ENCODE measurements around the gene ANGPTL2.

Gene ANGPTL2

DNA sequence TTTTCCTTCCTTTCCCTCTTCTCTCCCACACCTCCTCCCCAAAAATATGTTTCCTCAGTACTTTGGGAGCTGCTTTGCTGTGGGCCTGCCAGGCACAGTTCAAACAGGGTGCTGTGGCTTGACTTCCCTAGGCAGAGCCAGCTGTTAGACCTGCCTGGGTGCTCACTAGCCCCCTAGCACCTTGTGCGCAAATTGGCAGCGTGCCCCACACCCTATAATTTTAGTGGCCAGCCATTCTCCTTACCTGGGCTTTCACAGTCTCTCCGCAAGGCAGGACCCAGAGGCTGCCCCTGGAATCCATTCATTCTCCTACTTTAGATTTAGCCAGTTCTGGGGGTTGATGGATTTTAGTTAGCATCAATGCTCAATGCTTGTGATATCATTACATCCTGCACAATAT, 72.3 kb downstream of the ANGPTL2 start:
- no peaks in the 10 kb centered on the region for H3K9me3 ChIP-seq (replicated peaks; ENCODE audit: insufficient read depth, low read length)
- no peak overlapping the region for H2AFZ ChIP-seq (ENCODE audit: low read length)
- no peak for TF ChIP-seq EZH2phosphoT487 (IDR thresholded peaks at IDR 0.05; ENCODE audit: low read length)
- TF ChIP-seq EZH2 (optimal IDR thresholded peaks at IDR 0.05; ENCODE audit: low read depth, low read length): no peak
- TF ChIP-seq, protein P1, sequence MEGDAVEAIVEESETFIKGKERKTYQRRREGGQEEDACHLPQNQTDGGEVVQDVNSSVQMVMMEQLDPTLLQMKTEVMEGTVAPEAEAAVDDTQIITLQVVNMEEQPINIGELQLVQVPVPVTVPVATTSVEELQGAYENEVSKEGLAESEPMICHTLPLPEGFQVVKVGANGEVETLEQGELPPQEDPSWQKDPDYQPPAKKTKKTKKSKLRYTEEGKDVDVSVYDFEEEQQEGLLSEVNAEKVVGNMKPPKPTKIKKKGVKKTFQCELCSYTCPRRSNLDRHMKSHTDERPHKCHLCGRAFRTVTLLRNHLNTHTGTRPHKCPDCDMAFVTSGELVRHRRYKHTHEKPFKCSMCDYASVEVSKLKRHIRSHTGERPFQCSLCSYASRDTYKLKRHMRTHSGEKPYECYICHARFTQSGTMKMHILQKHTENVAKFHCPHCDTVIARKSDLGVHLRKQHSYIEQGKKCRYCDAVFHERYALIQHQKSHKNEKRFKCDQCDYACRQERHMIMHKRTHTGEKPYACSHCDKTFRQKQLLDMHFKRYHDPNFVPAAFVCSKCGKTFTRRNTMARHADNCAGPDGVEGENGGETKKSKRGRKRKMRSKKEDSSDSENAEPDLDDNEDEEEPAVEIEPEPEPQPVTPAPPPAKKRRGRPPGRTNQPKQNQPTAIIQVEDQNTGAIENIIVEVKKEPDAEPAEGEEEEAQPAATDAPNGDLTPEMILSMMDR (IDR thresholded peaks at IDR 0.05; ENCODE audit: low read length): no peak
- H3K27ac ChIP-seq (ENCODE audit: low read length): no peak overlapping the region
- H4K20me1 ChIP-seq (ENCODE audit: insufficient read depth, low read length): no peaks in the 10 kb centered on the region
- H3K4me1 ChIP-seq (ENCODE audit: low read length): peaks cover 35% of the 10 kb centered on the region
- no peak overlapping the region for H3K4me3 ChIP-seq (ENCODE audit: low read length)
- H3K79me2 ChIP-seq (ENCODE audit: low read length): no peaks in the 10 kb centered on the region
- H3K27me3 ChIP-seq (replicated peaks; ENCODE audit: insufficient read depth, low read length): no peaks in the 10 kb centered on the region
- no peak overlapping the region for H3K4me2 ChIP-seq (ENCODE audit: low read depth, low read length)
- no peak overlapping the region for H3K9ac ChIP-seq (ENCODE audit: low read length)
- peaks cover 3% of the 10 kb centered on the region; the same call in 1 of the 2 replicates for H3F3A ChIP-seq (ENCODE audit: insufficient read depth, low read length)
- DNase-seq: no peak
- H3K36me3 ChIP-seq (replicated peaks; ENCODE audit: insufficient read depth, low read length): no peaks in the 10 kb centered on the region
- H3K9me2 ChIP-seq (replicated peaks; ENCODE audit: insufficient read depth, low read length): no peaks in the 10 kb centered on the region

DNA sequence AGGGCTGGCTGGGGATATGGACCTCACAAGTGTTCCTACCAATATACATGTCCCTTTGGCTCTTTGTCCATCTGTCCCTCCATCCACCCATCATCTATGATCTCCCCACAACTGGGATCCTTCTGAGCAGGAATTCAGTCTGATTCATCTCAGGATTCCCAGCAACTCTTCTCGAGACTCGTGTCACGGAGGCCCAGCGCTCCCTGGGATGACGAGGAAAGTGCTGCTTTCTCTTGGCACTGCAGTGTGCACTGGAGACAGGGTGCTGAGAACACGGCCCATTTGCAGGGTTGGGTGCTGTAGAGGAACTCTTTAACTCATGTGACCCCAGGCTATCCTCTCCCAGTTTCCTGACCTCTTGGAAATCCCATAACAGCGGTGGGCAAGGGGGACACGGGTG, 72.9 kb downstream of the ANGPTL2 start:
- H3K4me2 ChIP-seq (ENCODE audit: low read depth, low read length): peak overlapping the region; percentile 64
- no peaks in the 10 kb centered on the region for H4K20me1 ChIP-seq (ENCODE audit: insufficient read depth, low read length)
- H3K4me3 ChIP-seq (ENCODE audit: low read length): no peak overlapping the region
- no peaks in the 10 kb centered on the region for H3K79me2 ChIP-seq (ENCODE audit: low read length)
- H3K27ac ChIP-seq (ENCODE audit: low read length): peak overlapping the region; percentile 52; the same call in 1 of the 2 replicates
- H3F3A ChIP-seq (ENCODE audit: insufficient read depth, low read length): peaks cover 3% of the 10 kb centered on the region; the same call in 1 of the 2 replicates
- TF ChIP-seq EZH2phosphoT487 (IDR thresholded peaks at IDR 0.05; ENCODE audit: low read length) (no peak), EZH2 (optimal IDR thresholded peaks at IDR 0.05; ENCODE audit: low read depth, low read length) (no peak)
- TF ChIP-seq, protein P1 (IDR thresholded peaks at IDR 0.05; ENCODE audit: low read length): no peak
- no peak overlapping the region for H3K9ac ChIP-seq (ENCODE audit: low read length)
- H3K36me3 ChIP-seq (replicated peaks; ENCODE audit: insufficient read depth, low read length): no peaks in the 10 kb centered on the region
- peaks cover 35% of the 10 kb centered on the region for H3K4me1 ChIP-seq (ENCODE audit: low read length)
- no peak overlapping the region for H2AFZ ChIP-seq (ENCODE audit: low read length)
- no peak for DNase-seq
- H3K9me3 ChIP-seq (replicated peaks; ENCODE audit: insufficient read depth, low read length): no peaks in the 10 kb centered on the region
- no peaks in the 10 kb centered on the region for H3K27me3 ChIP-seq (replicated peaks; ENCODE audit: insufficient read depth, low read length)
- no peaks in the 10 kb centered on the region for H3K9me2 ChIP-seq (replicated peaks; ENCODE audit: insufficient read depth, low read length)

DNA sequence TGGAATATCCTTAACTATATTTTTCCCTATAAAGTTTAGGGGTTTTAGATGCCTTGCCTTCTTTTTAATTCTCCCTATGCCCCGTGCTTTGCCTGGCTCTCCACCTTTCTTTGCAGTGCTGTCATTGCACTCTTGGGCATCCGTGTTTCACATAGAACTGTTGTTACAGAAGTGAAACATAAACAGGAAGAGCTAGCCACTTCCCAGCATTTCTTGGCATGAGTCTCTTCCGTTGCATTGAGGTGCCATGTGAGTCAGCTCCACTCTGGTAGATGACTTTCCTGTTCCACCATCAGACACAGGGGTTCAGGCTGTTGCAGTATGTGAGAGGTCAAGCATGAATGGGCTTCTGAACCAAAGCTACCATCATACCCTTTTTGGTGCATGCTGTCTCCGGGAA, 73.4 kb downstream of the ANGPTL2 start:
- peak overlapping the region; percentile 64 for H3K4me2 ChIP-seq (ENCODE audit: low read depth, low read length)
- H3K9me3 ChIP-seq (replicated peaks; ENCODE audit: insufficient read depth, low read length): no peaks in the 10 kb centered on the region
- H3K36me3 ChIP-seq (replicated peaks; ENCODE audit: insufficient read depth, low read length): no peaks in the 10 kb centered on the region
- peaks cover 3% of the 10 kb centered on the region; the same call in 1 of the 2 replicates for H3F3A ChIP-seq (ENCODE audit: insufficient read depth, low read length)
- H3K27me3 ChIP-seq (replicated peaks; ENCODE audit: insufficient read depth, low read length): no peaks in the 10 kb centered on the region
- H3K27ac ChIP-seq (ENCODE audit: low read length): peak overlapping the region; percentile 52; the same call in 1 of the 2 replicates
- no peaks in the 10 kb centered on the region for H3K79me2 ChIP-seq (ENCODE audit: low read length)
- H3K9me2 ChIP-seq (replicated peaks; ENCODE audit: insufficient read depth, low read length): no peaks in the 10 kb centered on the region
- H4K20me1 ChIP-seq (ENCODE audit: insufficient read depth, low read length): no peaks in the 10 kb centered on the region
- H2AFZ ChIP-seq (ENCODE audit: low read length): peak overlapping the region; percentile 5; the same call in 1 of the 2 replicates
- peak overlapping the region; percentile 24 for H3K4me3 ChIP-seq (ENCODE audit: low read length)
- peak overlapping the region; percentile 31; the same call in 1 of the 2 replicates for H3K9ac ChIP-seq (ENCODE audit: low read length)
- peak; percentile 69 for DNase-seq
- TF ChIP-seq EZH2 (optimal IDR thresholded peaks at IDR 0.05; ENCODE audit: low read depth, low read length) (no peak), EZH2phosphoT487 (IDR thresholded peaks at IDR 0.05; ENCODE audit: low read length) (no peak)
- TF ChIP-seq, protein P1 (IDR thresholded peaks at IDR 0.05; ENCODE audit: low read length): peak; percentile 32
- H3K4me1 ChIP-seq (ENCODE audit: low read length): peaks cover 35% of the 10 kb centered on the region
